Trophoblast cell (in vitro differentiated cells and primary cell): ENCODE data around the gene RPS6KA3.

Source experiments
- DNase-seq, 2 donors: peaks; one replicate each; pipeline ENCODE4 v3.0.0-alpha.2; 2016
- H2AFZ ChIP-seq: 2 replicates; pipeline ENCODE4 v1.6.1; 2013; ENCODE audit warnings: low read length, moderate library complexity, mild to moderate bottlenecking; ENCODE audit not compliant: insufficient read depth, poor library complexity
- H2AK5ac ChIP-seq: 2 replicates; pipeline ENCODE4 v1.6.1; 2013; ENCODE audit warnings: mild to moderate bottlenecking, low read length
- H2BK120ac ChIP-seq: 2 replicates; pipeline ENCODE4 v1.6.1; 2013; ENCODE audit warnings: low read length, mild to moderate bottlenecking, moderate library complexity; ENCODE audit not compliant: insufficient read depth, poor library complexity
- H2BK12ac ChIP-seq: 2 replicates; pipeline ENCODE4 v1.6.1; 2013; ENCODE audit warnings: mild to moderate bottlenecking, low read length, moderate library complexity
- H2BK5ac ChIP-seq: 2 replicates; pipeline ENCODE4 v1.6.1; 2013; ENCODE audit warnings: low read length, low read depth, moderate library complexity, mild to moderate bottlenecking; ENCODE audit not compliant: poor library complexity
- H3K14ac ChIP-seq: 2 replicates; pipeline ENCODE4 v1.6.1; 2013; ENCODE audit warnings: mild to moderate bottlenecking, low read length
- H3K18ac ChIP-seq: 2 replicates; pipeline ENCODE4 v1.6.1; 2013; ENCODE audit warnings: mild to moderate bottlenecking, low read length
- H3K23ac ChIP-seq: 2 replicates; pipeline ENCODE4 v1.6.1; 2013; ENCODE audit warnings: low read length
- H3K27ac ChIP-seq: 2 replicates; pipeline ENCODE4 v1.5.1; 2013; ENCODE audit warnings: low read depth, mild to moderate bottlenecking, inconsistent platforms, low read length, moderate library complexity
- H3K27me3 ChIP-seq: 2 replicates; pipeline ENCODE4 v1.6.1; 2013; ENCODE audit warnings: inconsistent platforms, mild to moderate bottlenecking, low read length, moderate library complexity; ENCODE audit not compliant: insufficient read depth
- H3K36me3 ChIP-seq, 2 experiments: 1 replicate in 1 of 2; 2 replicates in 1 of 2; pipeline ENCODE4 v1.6.1; 2013; ENCODE audit warnings: low read length in 2 of 2, mild to moderate bottlenecking in 2 of 2, moderate library complexity in 1 of 2; ENCODE audit not compliant: insufficient read depth in 2 of 2, control insufficient read depth in 1 of 2
- H3K4ac ChIP-seq: 2 replicates; pipeline ENCODE4 v1.6.1; 2013; ENCODE audit warnings: low read depth, mild to moderate bottlenecking, low read length, moderate library complexity
- H3K4me1 ChIP-seq, 2 experiments: 1 replicate in 1 of 2; 2 replicates in 1 of 2; pipeline ENCODE4 v1.6.1; 2013; ENCODE audit warnings: low read length in 2 of 2, mild to moderate bottlenecking in 2 of 2, moderate library complexity in 1 of 2; ENCODE audit not compliant: insufficient read depth in 2 of 2, control insufficient read depth in 1 of 2
- H3K4me2 ChIP-seq: 2 replicates; pipeline ENCODE4 v1.6.1; 2013; ENCODE audit warnings: inconsistent platforms, mild to moderate bottlenecking, low read length, moderate library complexity
- H3K4me3 ChIP-seq: 2 replicates; pipeline ENCODE4 v1.5.1; 2013; ENCODE audit warnings: mild to moderate bottlenecking, low read depth, low read length, inconsistent platforms
- H3K79me1 ChIP-seq: one replicate; pipeline ENCODE4 v1.6.1; 2013; ENCODE audit warnings: low read length
- H3K79me2 ChIP-seq: 2 replicates; pipeline ENCODE4 v1.6.1; 2013; ENCODE audit warnings: low read length, mild to moderate bottlenecking; ENCODE audit not compliant: control insufficient read depth, insufficient read depth, poor library complexity
- H3K9ac ChIP-seq: 2 replicates; pipeline ENCODE4 v1.6.1; 2013; ENCODE audit warnings: mild to moderate bottlenecking, low read length
- H3K9me3 ChIP-seq: 2 replicates; pipeline ENCODE4 v1.6.1; 2013; ENCODE audit warnings: low read depth, mild to moderate bottlenecking, control low read depth, inconsistent platforms, low read length; ENCODE audit not compliant: insufficient read depth
- H4K12ac ChIP-seq: 2 replicates; pipeline ENCODE4 v1.6.1; 2013; ENCODE audit warnings: low read depth, mild to moderate bottlenecking, low read length, moderate library complexity
- H4K8ac ChIP-seq: 2 replicates; pipeline ENCODE4 v1.6.1; 2013; ENCODE audit warnings: low read depth, mild to moderate bottlenecking, low read length, moderate library complexity
- H4K91ac ChIP-seq: one replicate; pipeline ENCODE4 v1.6.1; 2013; ENCODE audit warnings: low read depth, mild to moderate bottlenecking, low read length, moderate library complexity
- WGBS: extraction: QIAGEN DNeasy Blood & Tissue Kit; methylation state at CpG from one replicate; pipeline ENCODE4 v1.1.7; 2013; ENCODE audit warnings: missing lambda C conversion rate; ENCODE audit not compliant: insufficient read length, insufficient coverage; ENCODE audit errors: extremely low coverage; 5-methylcytosine and 5-hydroxymethylcytosine counted together

Gene RPS6KA3

GRCh38 chrX:20151689-20152088 lies 115.0 kb downstream of the RPS6KA3 start:
- no peak for DNase-seq
- no peaks in the 10 kb centered on the region for H3K27me3 ChIP-seq
- no peaks in the 10 kb centered on the region for H3K79me2 ChIP-seq
- H3K4me2 ChIP-seq = no peak overlapping the region
- no peak overlapping the region for H2BK12ac ChIP-seq
- peaks cover 6 to 7% of the 10 kb centered on the region in 2 experiments for H3K36me3 ChIP-seq
- H4K12ac ChIP-seq = no peak overlapping the region
- no peak overlapping the region for H4K8ac ChIP-seq
- H3K4ac ChIP-seq = no peak overlapping the region
- H3K79me1 ChIP-seq = no peaks in the 10 kb centered on the region
- H4K91ac ChIP-seq = no peak overlapping the region
- no peak overlapping the region for H3K27ac ChIP-seq
- H3K9ac ChIP-seq = no peak overlapping the region
- H3K4me3 ChIP-seq = no peak overlapping the region
- H3K4me1 ChIP-seq = no peaks in the 10 kb centered on the region
- no CpG with 5 or more reads among the region's 3 CpGs for WGBS
- no peak overlapping the region for H3K14ac ChIP-seq
- H2AFZ ChIP-seq = no peak overlapping the region
- H2BK120ac ChIP-seq = no peak overlapping the region
- H2BK5ac ChIP-seq = no peak overlapping the region
- no peak overlapping the region for H3K23ac ChIP-seq
- no peak overlapping the region for H2AK5ac ChIP-seq
- H3K18ac ChIP-seq = no peak overlapping the region
- H3K9me3 ChIP-seq = no peaks in the 10 kb centered on the region

GRCh38 chrX:20149326-20149725 lies 117.4 kb downstream of the RPS6KA3 start:
- no peak overlapping the region for H2AK5ac ChIP-seq
- no peak overlapping the region for H3K4me2 ChIP-seq
- no peak for DNase-seq
- H3K9me3 ChIP-seq = no peaks in the 10 kb centered on the region
- H3K23ac ChIP-seq = no peak overlapping the region
- no peak overlapping the region for H2BK120ac ChIP-seq
- no peak overlapping the region for H2BK5ac ChIP-seq
- no CpG with 5 or more reads among the region's 2 CpGs for WGBS
- no peak overlapping the region for H3K18ac ChIP-seq
- no peaks in the 10 kb centered on the region for H3K79me1 ChIP-seq
- no peak overlapping the region for H3K14ac ChIP-seq
- no peak overlapping the region for H3K9ac ChIP-seq
- H2AFZ ChIP-seq = no peak overlapping the region
- no peak overlapping the region for H3K4ac ChIP-seq
- H3K79me2 ChIP-seq = no peaks in the 10 kb centered on the region
- no peaks in the 10 kb centered on the region for H3K36me3 ChIP-seq
- H4K12ac ChIP-seq = no peak overlapping the region
- H4K8ac ChIP-seq = no peak overlapping the region
- H3K27me3 ChIP-seq = no peaks in the 10 kb centered on the region
- no peak overlapping the region for H3K4me3 ChIP-seq
- H3K4me1 ChIP-seq = no peaks in the 10 kb centered on the region
- no peak overlapping the region for H3K27ac ChIP-seq
- no peak overlapping the region for H4K91ac ChIP-seq
- H2BK12ac ChIP-seq = no peak overlapping the region

GRCh38 chrX:20147561-20147960 lies 119.1 kb downstream of the RPS6KA3 start:
- Histone ChIP-seq H3K4me2 (no peak overlapping the region), H3K79me2 (no peaks in the 10 kb centered on the region), H3K4ac (no peak overlapping the region), H3K79me1 (no peaks in the 10 kb centered on the region), H4K8ac (no peak overlapping the region), H2AFZ (no peak overlapping the region), H4K12ac (no peak overlapping the region), H4K91ac (no peak overlapping the region), H2BK5ac (no peak overlapping the region), H3K14ac (no peak overlapping the region), H3K9me3 (no peaks in the 10 kb centered on the region), H3K9ac (no peak overlapping the region), H3K27ac (no peak overlapping the region), H3K36me3 (no peaks in the 10 kb centered on the region), H2BK120ac (no peak overlapping the region), H2BK12ac (no peak overlapping the region), H3K4me3 (no peak overlapping the region), H3K23ac (no peak overlapping the region), H2AK5ac (no peak overlapping the region), H3K4me1 (no peaks in the 10 kb centered on the region), H3K27me3 (no peaks in the 10 kb centered on the region), H3K18ac (no peak overlapping the region)
- WGBS = no CpG with 5 or more reads among the region's 1 CpG
- DNase-seq = no peak

GRCh38 chrX:20144491-20144890 lies 122.2 kb downstream of the RPS6KA3 start:
- H3K79me1 ChIP-seq = peaks cover 4% of the 10 kb centered on the region

More at GRCh38 chrX:20144491-20144890, 122.2 kb downstream of the RPS6KA3 start:
- H3K27me3 ChIP-seq = no peaks in the 10 kb centered on the region
- no peak overlapping the region for H3K4me2 ChIP-seq
- no peaks in the 10 kb centered on the region for H3K9me3 ChIP-seq
- no peak overlapping the region for H4K12ac ChIP-seq
- peaks cover 5% of the 10 kb centered on the region for H3K79me2 ChIP-seq
- H3K4me3 ChIP-seq = no peak overlapping the region
- H2BK5ac ChIP-seq = no peak overlapping the region
- no peak overlapping the region for H4K8ac ChIP-seq
- no CpG with 5 or more reads among the region's 3 CpGs for WGBS
- no peaks in the 10 kb centered on the region for H3K36me3 ChIP-seq
- no peak overlapping the region for H2AK5ac ChIP-seq
- no peak overlapping the region for H3K18ac ChIP-seq
- no peak overlapping the region for H3K14ac ChIP-seq
- H3K4ac ChIP-seq = no peak overlapping the region
- H3K27ac ChIP-seq = no peak overlapping the region
- H2BK12ac ChIP-seq = no peak overlapping the region
- H2AFZ ChIP-seq = no peak overlapping the region
- no peak overlapping the region for H3K23ac ChIP-seq
- H4K91ac ChIP-seq = no peak overlapping the region
- no peak for DNase-seq
- no peak overlapping the region for H3K9ac ChIP-seq
- H2BK120ac ChIP-seq = no peak overlapping the region
- H3K4me1 ChIP-seq = no peaks in the 10 kb centered on the region
